Stimulated activated CD8-positive, alpha-beta memory T cell treated with anti-CD3 and anti-CD28 coated beads, Interleukin-12 subunit alpha, Interleukin-12 subunit beta, amount 100 ng/mL, for 24 hours (primary cell): ENCODE measurements around the gene VWA2.

Experiments
- DNase-seq: peaks from one replicate; pipeline ENCODE4 v3.0.0-alpha.2; 2020; ENCODE audit errors: extremely low read depth

Gene VWA2

DNA sequence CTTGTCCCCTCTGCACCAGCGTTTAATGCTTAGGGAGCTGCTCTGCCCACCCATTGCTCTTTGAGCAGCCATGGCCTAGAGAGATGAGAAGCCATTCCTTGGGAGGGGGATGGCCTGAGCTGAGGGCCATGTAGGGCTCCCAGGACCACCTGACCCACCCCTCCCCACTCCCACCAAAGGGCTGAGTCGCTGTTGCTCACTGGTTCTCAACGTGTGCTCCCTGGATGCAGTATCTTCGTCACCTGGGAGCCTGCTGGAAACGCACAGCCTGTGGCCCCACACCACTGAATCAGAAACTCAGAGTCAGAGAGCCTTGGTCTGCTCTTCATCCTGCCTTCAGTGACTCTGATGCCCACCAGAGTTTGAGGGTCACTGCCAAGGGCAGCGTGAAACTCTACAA lies 37.0 kb downstream of the VWA2 start:
- no peak for DNase-seq

DNA sequence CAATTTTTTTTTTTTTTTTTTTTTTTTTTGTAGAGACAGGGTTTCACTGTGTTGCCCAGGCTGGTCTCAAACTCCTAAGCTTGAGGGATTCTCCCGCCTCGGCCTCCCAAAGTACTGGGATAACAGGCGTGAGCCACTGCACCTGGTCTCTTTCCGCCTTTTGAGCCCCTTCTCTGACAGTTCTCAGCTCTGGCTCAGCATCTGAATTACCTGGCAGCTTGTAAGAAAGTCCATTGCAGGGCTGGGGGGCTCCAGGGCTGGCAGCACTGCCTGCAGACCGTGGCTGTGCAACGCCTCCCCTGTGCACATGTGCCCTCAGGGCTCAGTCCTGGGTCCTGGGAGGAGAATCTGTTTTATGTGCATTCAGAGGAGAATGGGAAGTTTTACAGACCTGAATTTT lies 37.6 kb downstream of the VWA2 start:
- no peak for DNase-seq

GRCh38 chr10:114278140-114278883 lies 39.3 kb downstream of the VWA2 start:
- no peak for DNase-seq

- DNase-seq = no peak
Observed at GRCh38 chr10:114278884-114279191, 39.8 kb downstream of the VWA2 start.

GRCh38 chr10:114279289-114279688 lies 40.2 kb downstream of the VWA2 start:
- no peak for DNase-seq

DNA sequence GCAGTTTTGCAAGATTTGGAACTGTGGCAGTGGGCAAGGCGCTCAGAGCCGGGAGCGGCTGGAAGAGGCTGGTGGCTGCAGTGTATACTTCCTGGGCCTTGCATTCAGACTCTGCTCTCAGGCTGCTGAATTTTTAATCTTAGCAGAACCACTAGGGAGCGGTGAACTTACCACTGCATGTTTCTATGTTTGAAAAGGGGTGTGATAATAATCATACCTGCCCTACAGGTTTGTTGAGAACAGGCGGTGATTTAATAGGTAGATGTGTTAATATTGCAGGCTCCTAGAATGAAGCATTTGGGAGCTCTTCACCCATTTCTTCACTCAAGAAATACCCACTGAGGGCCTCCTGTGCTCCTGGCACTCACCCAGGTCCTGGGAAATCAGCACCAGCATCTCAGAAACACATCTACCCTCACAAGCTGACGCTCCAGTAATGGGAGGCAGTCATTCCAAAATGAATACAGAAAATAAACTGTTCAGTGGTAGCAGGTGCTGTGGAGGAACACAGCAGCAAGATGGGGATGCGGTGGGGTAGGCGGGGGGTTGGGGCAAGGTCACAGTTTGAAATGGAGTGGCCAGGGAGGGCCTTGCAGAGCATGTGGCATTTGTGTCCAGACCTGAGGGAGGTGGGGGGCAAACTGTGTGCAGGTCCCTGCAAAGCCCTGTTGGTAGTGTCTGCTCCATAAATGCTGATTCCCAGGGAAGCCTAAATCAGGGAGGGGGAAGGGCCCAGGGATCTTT lies 41.0 kb downstream of the VWA2 start:
- DNase-seq = no peak

- DNase-seq = no peak
Observed at GRCh38 chr10:114281006-114281405, 42.0 kb downstream of the VWA2 start.

DNA sequence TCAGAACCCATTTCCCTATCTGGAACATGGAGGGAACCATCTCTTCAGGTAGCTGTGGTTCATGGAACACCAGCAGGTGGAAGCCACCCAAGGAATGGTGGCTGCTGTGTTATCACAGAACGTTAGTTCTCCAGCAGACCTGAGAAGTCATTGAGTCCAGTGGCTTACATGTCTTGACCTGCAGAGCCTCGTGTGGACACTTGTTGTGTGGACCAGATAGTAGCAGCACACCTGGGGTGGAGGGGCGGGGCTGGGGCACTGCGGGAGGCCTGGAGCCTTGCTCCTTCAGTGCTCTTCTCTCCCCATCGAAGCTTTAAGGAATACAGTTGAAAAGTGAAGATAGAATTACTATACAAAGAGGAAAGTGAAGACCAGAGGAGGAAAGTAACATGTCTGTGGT lies 42.4 kb downstream of the VWA2 start:
- DNase-seq = no peak

- no peak for DNase-seq
Observed at GRCh38 chr10:114282526-114282925, 43.5 kb downstream of the VWA2 start.

GRCh38 chr10:114283091-114283490 lies 44.0 kb downstream of the VWA2 start:
- DNase-seq = no peak

GRCh38 chr10:114283535-114284234 lies 44.6 kb downstream of the VWA2 start:
- DNase-seq = no peak

GRCh38 chr10:114284346-114285071 lies 45.5 kb downstream of the VWA2 start:
- no peak for DNase-seq

GRCh38 chr10:114285961-114286441 lies 46.9 kb downstream of the VWA2 start:
- no peak for DNase-seq

GRCh38 chr10:114286921-114287320 lies 47.9 kb downstream of the VWA2 start:
- no peak for DNase-seq

GRCh38 chr10:114288424-114289095 lies 49.5 kb downstream of the VWA2 start:
- no peak for DNase-seq

GRCh38 chr10:114289096-114289436 lies 50.0 kb downstream of the VWA2 start:
- no peak for DNase-seq

- no peak for DNase-seq
Observed at GRCh38 chr10:114290038-114290437, 51.0 kb downstream of the VWA2 start.

DNA sequence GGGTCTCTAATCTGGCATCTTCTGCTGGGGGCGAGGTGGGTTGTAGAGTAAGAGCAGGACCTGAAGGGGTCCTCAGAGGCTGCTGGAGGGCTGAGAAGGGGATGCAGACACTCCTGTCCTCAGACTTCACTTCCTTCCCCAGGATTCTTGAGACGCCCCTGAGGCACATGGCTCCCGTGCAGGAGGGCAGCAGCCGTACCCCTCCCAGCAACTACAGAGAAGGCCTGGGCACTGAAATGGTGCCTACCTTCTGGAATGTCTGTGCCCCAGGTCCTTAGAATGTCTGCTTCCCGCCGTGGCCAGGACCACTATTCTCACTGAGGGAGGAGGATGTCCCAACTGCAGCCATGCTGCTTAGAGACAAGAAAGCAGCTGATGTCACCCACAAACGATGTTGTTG lies 52.0 kb downstream of the VWA2 start:
- no peak for DNase-seq

DNA sequence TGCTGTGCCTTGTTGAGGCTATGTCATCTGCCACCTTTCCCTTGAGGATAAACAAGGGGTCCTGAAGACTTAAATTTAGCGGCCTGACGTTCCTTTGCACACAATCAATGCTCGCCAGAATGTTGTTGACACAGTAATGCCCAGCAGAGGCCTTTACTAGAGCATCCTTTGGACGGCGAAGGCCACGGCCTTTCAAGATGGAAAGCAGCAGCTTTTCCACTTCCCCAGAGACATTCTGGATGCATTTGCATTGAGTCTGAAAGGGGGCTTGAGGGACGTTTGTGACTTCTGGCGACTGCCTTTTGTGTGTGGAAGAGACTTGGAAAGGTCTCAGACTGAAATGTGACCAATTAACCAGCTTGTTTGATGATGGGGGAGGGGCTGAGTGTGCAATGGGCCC lies 52.5 kb downstream of the VWA2 start:
- no peak for DNase-seq

GRCh38 chr10:114293075-114293474 lies 54.0 kb downstream of the VWA2 start:
- DNase-seq = no peak

DNA sequence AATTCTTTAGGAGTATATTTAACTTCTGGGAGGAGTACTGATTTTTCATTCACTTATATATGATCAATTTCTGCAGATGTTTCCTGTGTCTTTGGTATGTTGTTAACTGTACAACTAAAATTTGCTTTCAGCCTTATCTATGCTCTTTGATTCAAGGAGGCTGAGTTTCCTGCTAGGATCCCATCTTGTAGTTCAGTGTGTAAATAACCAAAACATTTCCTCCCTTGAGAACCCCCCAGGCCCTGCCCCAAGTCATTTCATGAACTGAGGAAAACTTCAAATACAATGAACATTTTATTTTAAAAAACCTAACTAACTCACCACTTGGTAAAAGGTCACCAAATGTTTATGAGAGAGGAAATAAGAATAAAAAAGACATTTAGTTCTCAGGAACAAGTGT lies 55.5 kb downstream of the VWA2 start:
- DNase-seq = no peak

DNA sequence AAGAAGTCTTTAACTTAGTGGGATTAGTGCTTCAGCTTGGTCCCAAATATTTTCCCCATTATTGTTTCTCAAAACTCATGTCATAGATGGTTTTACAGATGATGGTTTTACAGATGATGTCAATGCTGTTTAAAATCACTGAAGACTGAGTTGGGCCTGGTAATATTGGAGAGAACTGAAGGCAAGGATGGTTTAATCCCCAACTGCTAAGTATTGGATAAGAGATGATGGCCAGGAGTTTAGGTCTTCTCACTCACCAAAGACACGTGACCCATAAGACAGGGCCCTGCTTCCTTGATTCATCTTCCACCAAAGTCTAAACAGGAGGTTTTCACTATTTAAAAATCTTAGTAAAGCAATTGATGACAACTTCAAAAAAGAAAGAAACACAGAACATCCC lies 56.3 kb downstream of the VWA2 start:
- DNase-seq = no peak
